ENCODE data around the gene NHSL2. TPM values are rescaled to one million over a fixed set of nuclear protein-coding genes. Genes with fewer than 3 reads are reported as not detected.
A peak's percentile ranks its signal among the peaks of the same experiment; 100 is the strongest.

Gene NHSL2
- total and polyA plus RNA-seq, 10 donors = 0.24 to 20.8 (median 10.1) TPM

DNA sequence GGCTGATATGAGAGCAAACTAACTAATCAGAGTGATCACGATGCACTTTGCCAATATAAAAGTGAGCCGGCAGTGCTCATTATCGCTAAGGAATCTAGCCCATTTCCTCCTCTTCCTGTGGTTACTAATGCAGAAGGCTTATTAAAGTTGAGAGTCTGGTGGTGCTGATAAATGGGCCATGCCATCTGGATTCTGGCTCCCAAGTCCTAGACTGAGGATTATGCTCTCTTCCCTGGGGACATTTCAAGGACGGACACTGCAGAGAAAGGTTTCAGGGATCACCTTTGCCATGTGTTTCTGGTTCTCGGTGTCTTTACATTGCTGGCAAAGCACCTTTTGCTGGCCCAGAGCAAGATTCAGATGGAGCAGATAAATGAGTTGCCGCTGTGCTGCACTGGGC is 135.8 kb downstream of the NHSL2 start:
- DNase-seq = no peak
- Histone ChIP-seq H3K27me3 (replicated peaks in 1 of 7) (peaks cover 0 to 14% (median 0%) of the 10 kb centered on the region in 7 donors), H3K27ac (no peak overlapping the region), H3K9me3 (no peaks in the 10 kb centered on the region), H3K36me3 (no peaks in the 10 kb centered on the region), H3K4me1 (peaks cover 0 to 23% (median 5%) of the 10 kb centered on the region in 6 donors), H3K4me3 (no peak overlapping the region)
- TF ChIP-seq POLR2A (IDR thresholded peaks at IDR 0.05) (no peak), POLR2AphosphoS5 (IDR thresholded peaks at IDR 0.05) (no peak)
- TF ChIP-seq, protein P1, sequence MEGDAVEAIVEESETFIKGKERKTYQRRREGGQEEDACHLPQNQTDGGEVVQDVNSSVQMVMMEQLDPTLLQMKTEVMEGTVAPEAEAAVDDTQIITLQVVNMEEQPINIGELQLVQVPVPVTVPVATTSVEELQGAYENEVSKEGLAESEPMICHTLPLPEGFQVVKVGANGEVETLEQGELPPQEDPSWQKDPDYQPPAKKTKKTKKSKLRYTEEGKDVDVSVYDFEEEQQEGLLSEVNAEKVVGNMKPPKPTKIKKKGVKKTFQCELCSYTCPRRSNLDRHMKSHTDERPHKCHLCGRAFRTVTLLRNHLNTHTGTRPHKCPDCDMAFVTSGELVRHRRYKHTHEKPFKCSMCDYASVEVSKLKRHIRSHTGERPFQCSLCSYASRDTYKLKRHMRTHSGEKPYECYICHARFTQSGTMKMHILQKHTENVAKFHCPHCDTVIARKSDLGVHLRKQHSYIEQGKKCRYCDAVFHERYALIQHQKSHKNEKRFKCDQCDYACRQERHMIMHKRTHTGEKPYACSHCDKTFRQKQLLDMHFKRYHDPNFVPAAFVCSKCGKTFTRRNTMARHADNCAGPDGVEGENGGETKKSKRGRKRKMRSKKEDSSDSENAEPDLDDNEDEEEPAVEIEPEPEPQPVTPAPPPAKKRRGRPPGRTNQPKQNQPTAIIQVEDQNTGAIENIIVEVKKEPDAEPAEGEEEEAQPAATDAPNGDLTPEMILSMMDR (IDR thresholded peaks at IDR 0.05 in 8 of 11, conservative IDR thresholded peaks at IDR 0.05 in 3 of 11) = no peak
- 8 to 26% (median 24%) methylated on average over 5 to 6 of the region's 6 CpGs for WGBS, 5 donors
- intact Hi-C loops (cut with DNase I; ENCODE audit: low total_unique reads) = no loop called here

DNA sequence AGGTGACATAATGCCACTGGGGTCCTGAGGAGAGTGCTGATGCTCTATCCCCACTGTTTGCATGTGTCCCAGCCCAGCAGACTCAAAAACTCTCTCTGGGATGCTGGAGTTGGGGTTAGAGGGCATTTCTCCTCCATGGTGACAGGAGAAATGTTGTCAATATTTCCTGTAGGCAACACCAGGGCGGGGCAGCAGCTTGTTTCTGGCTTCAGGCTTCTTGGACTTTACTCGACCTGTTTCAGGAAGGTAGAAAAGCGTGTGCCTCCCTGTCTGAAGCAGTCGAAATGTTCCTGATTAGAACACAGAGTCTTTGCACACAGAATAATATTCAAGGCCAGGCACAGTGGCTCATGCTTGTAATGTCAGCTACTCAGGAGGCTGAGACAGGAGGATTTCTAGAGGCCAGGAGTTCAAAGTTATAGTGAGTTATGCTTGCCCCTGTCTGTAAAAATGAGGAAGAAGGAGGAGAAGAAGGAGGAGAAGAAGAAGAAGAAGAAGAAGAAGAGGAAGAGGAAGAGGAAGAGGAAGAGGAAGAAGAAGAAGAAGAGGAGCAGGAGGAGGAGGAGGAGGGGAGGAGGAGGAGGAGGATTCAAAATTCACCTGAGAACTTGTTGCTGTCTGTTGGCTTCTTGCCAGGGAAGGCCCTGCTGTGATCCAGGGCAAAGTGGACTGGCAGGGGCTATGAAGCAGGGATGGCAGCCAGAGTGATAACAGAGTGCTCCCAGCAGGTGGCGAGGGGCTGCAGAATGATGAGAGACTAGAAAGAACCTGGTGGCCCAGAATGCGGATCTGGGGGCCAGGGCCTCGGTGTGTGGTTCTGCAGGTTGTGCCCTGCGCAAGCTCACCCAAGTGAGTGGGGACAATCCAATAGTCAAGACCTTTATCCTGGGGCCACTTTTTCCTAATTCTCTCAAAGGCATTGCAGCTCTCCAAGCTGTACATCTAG is 138.1 kb downstream of the NHSL2 start:
- TF ChIP-seq, protein P1 (IDR thresholded peaks at IDR 0.05 in 8 of 11, conservative IDR thresholded peaks at IDR 0.05 in 3 of 11) = peak in 1 of 11 experiments; percentile 13
- TF ChIP-seq POLR2AphosphoS5 (IDR thresholded peaks at IDR 0.05) = no peak
- no peak overlapping the region for H3K4me3 ChIP-seq
- no peak for DNase-seq
- 67 to 84% (median 73%) methylated on average over 7 to 8 of the region's 8 CpGs for WGBS, 5 donors
- H3K9me3 ChIP-seq = no peaks in the 10 kb centered on the region
- peaks cover 0 to 23% (median 5%) of the 10 kb centered on the region in 6 donors for H3K4me1 ChIP-seq
- H3K27ac ChIP-seq = peak overlapping the region in 2 of 8 donors; percentile 36 to 49
- no peaks in the 10 kb centered on the region for H3K36me3 ChIP-seq
- intact Hi-C loops (cut with DNase I; ENCODE audit: low total_unique reads) = no loop called here
- peaks cover 0 to 14% (median 3%) of the 10 kb centered on the region in 7 donors for H3K27me3 ChIP-seq (replicated peaks in 1 of 7)

DNA sequence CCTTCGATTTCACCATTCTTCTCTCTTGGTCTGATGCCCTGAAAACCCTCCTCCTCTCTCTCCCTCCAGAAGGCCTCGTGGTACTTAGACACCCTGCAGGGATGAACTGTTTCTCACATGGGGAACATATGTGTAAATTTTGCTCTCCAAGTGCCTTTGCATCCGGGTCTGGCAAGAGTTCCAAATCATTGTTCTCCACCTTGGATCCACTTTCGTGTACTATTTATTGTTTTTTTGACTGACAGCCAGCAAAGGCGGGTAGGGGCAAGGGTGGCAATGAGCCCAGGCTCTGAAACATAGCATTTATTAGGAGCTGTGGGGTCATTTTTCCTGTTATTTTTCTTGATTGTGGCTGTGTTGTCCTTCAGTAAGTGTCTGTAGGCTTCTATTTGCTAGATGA is 139.4 kb downstream of the NHSL2 start:
- Histone ChIP-seq H3K27me3 (replicated peaks in 1 of 7) (peaks cover 0 to 16% (median 3%) of the 10 kb centered on the region in 7 donors), H3K9me3 (no peaks in the 10 kb centered on the region), H3K27ac (no peak overlapping the region), H3K4me1 (peaks cover 0 to 23% (median 5%) of the 10 kb centered on the region in 6 donors), H3K4me3 (no peak overlapping the region), H3K36me3 (no peaks in the 10 kb centered on the region)
- intact Hi-C loops (cut with DNase I; ENCODE audit: low total_unique reads) = no loop called here
- DNase-seq = no peak
- 68 to 86% (median 74%) methylated on average over 5 of the region's 5 CpGs for WGBS, 5 donors
- TF ChIP-seq POLR2A (IDR thresholded peaks at IDR 0.05) (no peak), POLR2AphosphoS5 (IDR thresholded peaks at IDR 0.05) (no peak)
- TF ChIP-seq, protein P1 (IDR thresholded peaks at IDR 0.05 in 8 of 11, conservative IDR thresholded peaks at IDR 0.05 in 3 of 11) = no peak

DNA sequence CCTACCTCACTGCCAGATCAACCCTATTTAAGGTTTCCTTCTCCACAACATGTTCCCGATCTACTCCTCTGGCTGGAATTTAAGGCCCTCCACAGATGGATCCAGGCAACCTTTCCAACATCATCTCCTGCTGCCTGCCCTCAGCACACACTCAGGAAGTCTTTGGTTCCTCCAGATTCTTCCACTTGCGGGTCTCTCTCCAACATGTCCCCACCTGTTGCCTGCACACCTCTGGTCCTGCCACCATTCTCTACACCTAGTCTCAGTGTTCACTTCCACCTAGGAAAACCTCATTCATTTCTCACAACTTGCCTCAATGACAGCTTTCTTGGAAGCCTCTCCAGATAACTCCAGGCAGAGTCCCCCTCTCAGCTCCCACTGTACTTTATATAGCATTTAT is 140.9 kb downstream of the NHSL2 start:
- H3K36me3 ChIP-seq = no peaks in the 10 kb centered on the region
- 75 to 100% (median 88%) methylated on average over 2 of the region's 2 CpGs for WGBS, 5 donors
- no peak overlapping the region for H3K27ac ChIP-seq
- intact Hi-C loops (cut with DNase I; ENCODE audit: low total_unique reads) = no loop called here
- peaks cover 0 to 13% (median 3%) of the 10 kb centered on the region in 7 donors for H3K27me3 ChIP-seq (replicated peaks in 1 of 7)
- H3K9me3 ChIP-seq = no peaks in the 10 kb centered on the region
- peaks cover 0 to 7% (median 0%) of the 10 kb centered on the region in 6 donors for H3K4me1 ChIP-seq
- no peak overlapping the region for H3K4me3 ChIP-seq
- no peak for DNase-seq
- TF ChIP-seq POLR2A (IDR thresholded peaks at IDR 0.05) = no peak
- TF ChIP-seq, protein P1 (IDR thresholded peaks at IDR 0.05 in 8 of 11, conservative IDR thresholded peaks at IDR 0.05 in 3 of 11) = no peak
- TF ChIP-seq POLR2AphosphoS5 (IDR thresholded peaks at IDR 0.05) = no peak

All from spleen (tissue), 11 donors.